HG02678 (cell line): ENCODE data around the gene RUSF1.
"Not testable (repeated sequence)": the region's sequence is repeated elsewhere in the genome, so short reads cannot be mapped to it uniquely, and the experiment has no call there.

Source experiments
- ATAC-seq: cut with Tn5 transposase; IDR thresholded peaks from one replicate; pipeline ENCODE4 v1.9.1; 2021; ENCODE audit warnings: mild to moderate bottlenecking, moderate library complexity; ENCODE audit not compliant: unreplicated experiment

The RUSF1 gene

DNA sequence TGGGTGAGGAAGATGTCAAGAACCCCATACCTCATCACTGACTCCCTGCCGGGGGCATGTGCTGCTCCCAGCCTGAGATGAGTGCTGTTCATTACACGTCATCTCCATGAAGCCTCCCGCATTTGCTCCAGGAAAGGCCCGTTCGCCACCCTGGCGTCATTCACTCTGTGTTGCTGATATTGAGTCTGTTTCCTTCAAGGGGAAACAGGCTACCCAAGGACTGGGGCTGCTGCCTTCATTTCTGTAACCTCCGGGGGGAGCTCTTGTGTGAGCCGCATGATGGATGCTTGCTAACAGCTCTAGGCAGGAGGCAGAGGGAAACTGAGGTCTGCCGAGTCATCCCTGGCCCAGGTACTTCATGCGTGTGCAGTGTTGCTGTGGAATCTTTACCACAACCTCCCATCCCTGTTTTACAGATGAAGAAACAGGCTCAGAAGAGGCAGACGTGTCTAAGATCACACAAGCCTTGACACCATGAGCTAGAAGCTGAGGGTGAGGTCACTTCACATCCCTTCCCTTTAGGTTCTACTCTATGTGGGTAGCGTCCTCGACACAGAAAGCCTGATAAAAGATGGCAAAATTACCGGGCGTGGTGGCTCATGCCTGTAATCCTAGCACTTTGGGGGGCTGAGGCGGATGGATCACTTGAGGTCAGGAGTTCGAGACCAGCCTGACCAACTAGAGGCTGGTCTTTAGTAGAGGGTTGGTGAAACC lies 52.4 kb downstream of the RUSF1 start:
- ATAC-seq: no peak

DNA sequence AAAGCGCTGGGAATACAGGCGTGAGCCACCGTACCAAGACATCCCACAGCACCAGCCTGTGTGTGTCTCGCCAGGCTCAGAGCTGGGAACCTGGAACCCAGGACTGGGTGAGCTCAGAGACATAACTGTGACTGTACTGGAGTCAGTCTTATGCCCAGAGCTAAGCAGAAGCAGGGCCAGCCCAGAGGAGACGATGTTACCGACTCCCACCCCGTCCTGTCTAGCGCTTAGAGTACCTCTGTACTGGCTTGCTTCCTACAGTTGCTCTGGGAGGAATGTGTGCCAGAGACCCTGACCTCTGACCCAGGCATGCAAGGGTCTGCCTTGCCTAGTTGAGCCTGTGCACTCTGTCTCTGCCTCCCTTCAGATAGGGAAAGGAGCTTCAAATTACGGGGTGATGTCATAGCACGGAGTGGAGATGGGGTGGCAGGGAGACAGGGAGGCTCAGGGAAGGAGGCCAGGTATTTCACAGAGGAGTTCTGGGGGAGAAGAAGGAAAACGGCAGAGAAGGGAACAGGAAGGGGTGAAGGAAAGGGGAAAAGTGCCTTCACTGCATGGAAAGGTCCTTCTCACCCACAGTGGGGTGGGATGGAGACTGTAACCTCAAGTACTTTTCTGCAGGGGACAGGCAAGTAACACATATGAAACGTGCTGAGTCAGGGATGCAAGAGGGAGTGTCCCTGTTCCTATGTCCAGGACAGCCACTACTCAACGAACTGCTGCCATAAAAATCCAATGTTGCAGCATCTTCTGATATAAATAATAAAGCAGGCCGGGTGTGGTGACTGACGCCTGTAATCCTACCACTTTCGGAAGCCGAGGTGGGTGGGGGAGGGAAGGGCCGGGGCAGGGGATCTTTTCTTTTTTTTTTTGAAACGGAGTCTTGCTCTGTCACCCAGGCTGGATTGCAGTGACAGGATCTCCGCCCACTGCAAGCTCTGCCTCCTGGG lies 54.7 kb downstream of the RUSF1 start:
- ATAC-seq: no peak

DNA sequence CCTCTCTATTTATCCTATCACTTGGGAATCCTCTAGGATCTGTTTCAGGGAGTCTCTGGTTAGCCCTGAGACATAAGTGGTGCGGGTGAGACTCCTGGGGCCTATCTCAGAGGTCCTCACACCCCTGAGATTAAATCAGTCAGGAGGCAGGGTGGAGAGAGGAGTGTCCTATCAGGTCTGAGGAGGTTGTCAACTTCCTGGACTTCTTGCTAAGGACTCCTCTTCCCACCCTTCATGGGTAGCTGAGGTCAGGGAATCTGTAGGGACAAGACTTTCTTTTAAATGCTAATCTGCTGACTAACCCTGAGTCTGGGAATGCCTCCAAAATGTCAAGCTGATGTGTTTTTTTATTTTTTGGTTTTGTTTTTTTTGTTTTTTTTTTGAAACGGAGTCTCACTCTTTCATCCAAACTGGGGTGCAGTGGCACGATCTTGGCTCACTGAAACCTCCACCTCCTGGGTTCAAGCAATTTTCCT lies 55.5 kb downstream of the RUSF1 start:
- ATAC-seq: no peak

DNA sequence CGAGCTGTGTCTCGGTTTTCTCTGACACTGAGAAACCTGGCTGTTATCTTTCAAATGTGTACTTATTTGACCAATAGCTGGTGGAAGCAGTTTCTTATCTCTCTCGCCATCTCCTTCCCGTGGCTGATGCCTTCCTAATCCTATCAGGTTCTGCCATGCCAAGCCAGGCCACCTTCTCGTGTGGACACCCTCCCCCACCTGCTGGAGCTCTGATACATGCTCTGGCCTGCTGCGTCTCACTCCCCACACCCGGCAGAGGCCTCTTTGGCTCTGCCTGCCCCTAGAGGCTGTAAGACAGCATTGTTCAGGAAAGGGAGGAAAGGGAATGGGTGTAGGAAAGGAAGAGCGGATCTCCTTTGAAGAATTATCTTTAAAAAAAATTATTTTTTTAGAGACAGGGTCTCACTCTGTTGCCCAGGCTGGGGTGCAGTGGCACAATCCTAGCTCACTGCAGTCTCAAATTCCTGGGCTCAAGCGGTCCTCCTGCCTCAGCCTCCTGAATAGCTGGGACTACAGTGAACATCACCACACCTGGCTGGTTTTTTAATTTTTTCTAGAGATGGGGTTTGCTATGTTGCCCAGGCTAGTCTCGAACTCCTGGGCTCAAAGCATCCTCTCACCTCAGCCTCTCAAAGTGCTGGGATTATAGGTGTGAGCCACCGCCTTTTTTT lies 56.4 kb downstream of the RUSF1 start:
- peak; percentile 49 for ATAC-seq

DNA sequence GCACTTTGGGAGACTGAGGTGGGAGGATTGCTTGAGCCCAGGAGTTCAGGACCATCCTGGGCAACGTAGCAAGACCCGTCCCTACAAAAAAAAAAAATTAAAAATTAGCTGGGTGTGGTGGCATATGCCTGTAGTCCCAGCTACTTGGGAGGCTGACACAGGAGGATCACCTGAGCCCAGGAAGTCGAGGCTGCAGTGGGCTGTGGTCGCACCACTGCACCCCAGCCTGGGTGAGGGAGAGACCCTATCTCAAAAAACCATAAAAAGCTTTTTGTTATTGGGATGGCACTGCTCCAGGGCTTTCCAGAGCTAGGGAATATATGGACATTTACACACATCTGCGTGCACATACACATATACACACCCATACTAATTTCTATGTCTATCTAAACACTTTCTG lies 57.0 kb downstream of the RUSF1 start:
- no peak for ATAC-seq

DNA sequence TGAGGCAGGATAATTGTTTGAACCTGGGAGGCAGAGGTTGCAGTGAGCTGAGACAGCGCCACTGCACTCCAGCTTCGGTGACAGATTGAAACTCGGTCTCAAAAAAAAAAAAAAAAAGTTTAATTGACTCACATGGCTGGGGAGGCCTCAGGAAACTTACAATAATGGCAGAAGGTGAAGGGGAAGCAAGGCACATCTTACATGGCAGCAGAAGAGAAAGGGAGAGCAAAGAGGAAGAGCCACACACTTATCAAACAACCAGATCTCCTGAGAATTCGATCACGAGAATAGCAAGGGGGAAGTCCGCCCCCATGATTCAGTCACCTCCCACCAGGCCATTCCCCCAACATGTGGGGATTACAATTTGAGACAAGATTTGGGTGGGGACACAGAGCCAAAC lies 62.3 kb downstream of the RUSF1 start:
- ATAC-seq: not testable (repeated sequence)

DNA sequence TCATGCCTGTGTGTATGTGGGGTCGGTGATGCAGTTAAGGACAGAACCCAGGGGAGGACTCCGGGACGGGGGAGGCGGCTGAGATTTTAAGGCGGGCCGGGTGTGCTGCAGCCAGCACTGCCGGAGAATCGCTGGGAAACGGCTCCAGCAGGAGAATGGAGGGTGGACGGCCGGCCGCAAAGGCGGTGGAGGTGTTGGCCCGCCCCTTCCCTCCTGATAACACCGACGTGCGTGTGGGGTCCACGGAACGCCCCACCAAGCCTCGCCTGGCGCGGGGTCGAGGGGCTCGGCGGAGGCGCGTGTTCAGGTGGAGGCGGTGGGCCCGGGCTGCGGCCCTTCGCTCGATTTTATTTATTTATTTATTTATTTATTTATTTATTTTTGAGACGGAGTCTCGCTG lies 66.2 kb downstream of the RUSF1 start:
- no peak for ATAC-seq

DNA sequence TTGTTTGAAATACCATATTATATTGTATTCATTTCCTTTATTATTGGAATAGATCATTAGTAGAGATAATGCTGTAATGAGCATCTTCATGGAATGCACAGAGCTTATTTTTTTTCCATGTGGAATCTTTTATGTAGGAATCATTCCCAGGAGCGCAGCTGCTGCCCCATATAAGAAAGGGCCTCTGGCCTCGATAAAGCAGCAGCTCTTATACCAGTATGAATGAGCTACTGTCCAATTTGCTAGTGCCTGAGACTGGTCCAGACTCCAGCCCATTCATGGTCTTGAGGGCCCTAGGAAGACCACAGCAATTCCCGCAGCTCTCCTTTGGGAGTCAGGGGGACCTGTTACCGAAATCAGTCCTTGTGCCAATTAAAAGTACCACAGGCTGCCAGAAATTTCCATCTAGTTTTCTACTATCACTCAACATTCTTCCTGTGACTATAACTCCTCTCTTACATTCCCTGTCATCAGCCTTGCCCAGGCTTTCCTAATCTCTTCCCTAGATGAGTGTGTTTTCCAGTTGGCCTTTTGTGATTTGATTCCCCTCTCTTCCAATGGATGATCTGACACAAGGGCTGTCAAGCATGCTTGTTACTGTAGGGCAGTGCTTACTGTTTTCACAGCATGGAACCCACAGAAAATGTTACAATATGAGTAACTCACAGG lies 67.5 kb downstream of the RUSF1 start:
- no peak for ATAC-seq

DNA sequence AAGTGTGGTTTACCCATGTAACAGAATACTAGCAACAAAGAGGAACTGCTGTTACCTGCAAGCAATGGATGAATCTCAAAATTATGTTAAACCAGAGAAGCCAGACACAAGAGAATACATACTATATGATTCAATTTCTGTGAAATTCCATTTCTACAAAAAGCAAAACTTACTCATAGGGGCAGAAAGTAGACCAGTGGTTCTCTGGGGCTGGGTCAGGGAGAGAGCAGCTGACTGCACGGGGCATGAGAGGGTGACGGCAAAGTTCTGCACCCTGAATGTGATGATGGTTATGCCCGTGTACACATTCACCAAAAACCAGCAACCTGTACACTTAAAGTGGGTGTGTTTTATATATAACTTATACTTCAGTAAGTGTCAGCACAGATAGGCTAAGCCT lies 68.7 kb downstream of the RUSF1 start:
- no peak for ATAC-seq
